IMR-90 (cell line): ENCODE measurements around the gene NTN4. TPM values are rescaled to one million over a fixed set of nuclear protein-coding genes. Genes with fewer than 3 reads are reported as not detected.

Experiments used
- ATAC-seq: fragments of 200-7000 bp; cut with Tn5 transposase; 2 replicates; pipeline ENCODE4 v1.9.1; 2020; ENCODE audit warnings: low read depth, mild to moderate bottlenecking, moderate library complexity
- BruUV-seq: library from RNA; stranded (reverse); fragments of 400-500 nt; replicated peaks from 2 replicates; lab custom pipeline; 2021; lab: Mats Ljungman, UMichigan
- CTCF ChIA-PET: fragments of 300-600 bp; formaldehyde crosslinking; extraction: SDS; loops from one replicate; lab custom pipeline; 2021; ENCODE audit warnings: antibody characterized with exemption; lab: Yijun Ruan, JAX
- POLR2A ChIA-PET: fragments of 300-600 bp; sonication (Branson Sonifier 250); formaldehyde crosslinking; loops from one replicate; lab custom pipeline; 2022; ENCODE audit warnings: antibody characterized with exemption; ENCODE audit not compliant: unreplicated experiment; lab: Charles Lee
- DNase-seq: peaks from one replicate; pipeline ENCODE4 v3.0.0; 2013
- H2AFZ ChIP-seq: replicated peaks from 2 replicates; pipeline ENCODE3; 2013; ENCODE audit warnings: low read length, mild to moderate bottlenecking; ENCODE audit not compliant: poor library complexity
- H2AK5ac ChIP-seq: 2 replicates; pipeline ENCODE4 v1.6.1; 2013; ENCODE audit warnings: low read depth, low read length, inconsistent platforms
- H2AK9ac ChIP-seq: replicated peaks from 2 replicates; pipeline ENCODE3; 2013; ENCODE audit warnings: mild to moderate bottlenecking, low read depth, low read length, moderate library complexity; ENCODE audit not compliant: poor library complexity
- H2BK120ac ChIP-seq: 2 replicates; pipeline ENCODE4 v1.6.1; 2013; ENCODE audit warnings: low read depth, low read length, inconsistent platforms
- H2BK15ac ChIP-seq: 3 replicates; pipeline ENCODE4 v1.6.1; 2013; ENCODE audit warnings: low read depth, low read length, inconsistent platforms
- H2BK20ac ChIP-seq: 2 replicates; pipeline ENCODE4 v1.6.1; 2013; ENCODE audit warnings: low read depth, mild to moderate bottlenecking, inconsistent platforms, low read length, moderate library complexity
- H2BK5ac ChIP-seq: 2 replicates; pipeline ENCODE4 v1.6.1; 2013; ENCODE audit warnings: mild to moderate bottlenecking, low read depth, low read length, inconsistent platforms; ENCODE audit not compliant: poor library complexity, severe bottlenecking
- H3K14ac ChIP-seq: replicated peaks from 2 replicates; pipeline ENCODE4 v1.6.1; 2013; ENCODE audit warnings: low read depth, low read length, inconsistent platforms
- H3K18ac ChIP-seq: 2 replicates; pipeline ENCODE4 v1.6.1; 2013; ENCODE audit warnings: low read depth, low read length, control low read depth
- H3K23ac ChIP-seq: 2 replicates; pipeline ENCODE4 v1.6.1; 2013; ENCODE audit warnings: low read depth, low read length, inconsistent platforms
- H3K27ac ChIP-seq: 2 replicates; pipeline ENCODE4 v1.5.1; 2013; ENCODE audit warnings: mild to moderate bottlenecking, control low read depth, low read length; ENCODE audit not compliant: insufficient read depth
- H3K27me3 ChIP-seq: 2 replicates; pipeline ENCODE4 v1.6.1; 2013; ENCODE audit warnings: low read length; ENCODE audit not compliant: control insufficient read depth, insufficient read depth
- H3K36me3 ChIP-seq: 2 replicates; pipeline ENCODE4 v1.6.1; 2013; ENCODE audit warnings: low read length, mixed read lengths; ENCODE audit not compliant: control insufficient read depth, insufficient read depth
- H3K4ac ChIP-seq: 2 replicates; pipeline ENCODE4 v1.6.1; 2013; ENCODE audit warnings: low read depth, low read length, inconsistent platforms
- H3K4me1 ChIP-seq: 2 replicates; pipeline ENCODE4 v1.6.1; 2013; ENCODE audit warnings: low read length, mixed read lengths; ENCODE audit not compliant: control insufficient read depth, insufficient read depth
- H3K4me2 ChIP-seq: 2 replicates; pipeline ENCODE4 v1.6.1; 2013; ENCODE audit warnings: low read depth, mild to moderate bottlenecking, control low read depth, low read length, moderate library complexity
- H3K4me3 ChIP-seq: 2 replicates; pipeline ENCODE4 v1.5.1; 2013; ENCODE audit warnings: low read depth, mild to moderate bottlenecking, control low read depth, low read length, moderate library complexity; ENCODE audit not compliant: insufficient read depth
- H3K56ac ChIP-seq: 2 replicates; pipeline ENCODE4 v1.6.1; 2013; ENCODE audit warnings: low read length, inconsistent platforms; ENCODE audit not compliant: insufficient read depth; ENCODE audit errors: extremely low read depth
- H3K79me1 ChIP-seq, 2 experiments: 2 replicates each; pipeline ENCODE4 v1.6.1; 2013; ENCODE audit warnings: low read length in 2 of 2, inconsistent platforms in 1 of 2, low read depth in 1 of 2
- H3K9ac ChIP-seq: 2 replicates; pipeline ENCODE4 v1.6.1; 2013; ENCODE audit warnings: low read depth, low read length, control low read depth
- H3K9me1 ChIP-seq: 2 replicates; pipeline ENCODE4 v1.6.1; 2013; ENCODE audit warnings: low read length, inconsistent platforms; ENCODE audit not compliant: insufficient read depth
- H3K9me3 ChIP-seq: 2 replicates; pipeline ENCODE4 v1.6.1; 2013; ENCODE audit warnings: low read length; ENCODE audit not compliant: control insufficient read depth, insufficient read depth
- H4K20me1 ChIP-seq: 2 replicates; pipeline ENCODE4 v1.6.1; 2013; ENCODE audit warnings: low read length, inconsistent platforms; ENCODE audit not compliant: insufficient read depth
- H4K5ac ChIP-seq: 2 replicates; pipeline ENCODE4 v1.6.1; 2013; ENCODE audit warnings: mild to moderate bottlenecking, low read depth, low read length, control low read depth
- H4K8ac ChIP-seq, 2 experiments: 2 replicates each; pipeline ENCODE4 v1.6.1; 2013; ENCODE audit warnings: low read depth in 2 of 2, low read length in 2 of 2, control low read depth in 1 of 2, inconsistent platforms in 1 of 2
- H4K91ac ChIP-seq: 2 replicates; pipeline ENCODE4 v1.6.1; 2013; ENCODE audit warnings: low read depth, low read length, inconsistent platforms; ENCODE audit not compliant: insufficient read depth
- CHD1 ChIP-seq: IDR thresholded peaks from 2 replicates; pipeline ENCODE4 v1.6.1; 2012; ENCODE audit warnings: low read depth, low read length, improper control_type of control experiment
- CTCF ChIP-seq: conservative IDR thresholded peaks from 2 replicates; pipeline ENCODE4 v1.5.1; 2012; ENCODE audit warnings: mild to moderate bottlenecking, low read depth, low read length, improper control_type of control experiment
- FOS ChIP-seq: fragments of 150-350 bp; IDR thresholded peaks from 2 replicates; pipeline ENCODE4 v1.6.1; 2016; ENCODE audit warnings: low read depth, low read length
- MAZ ChIP-seq: IDR thresholded peaks from 2 replicates; pipeline ENCODE4 v1.6.1; 2012; ENCODE audit warnings: low read depth, mild to moderate bottlenecking, low read length, improper control_type of control experiment, moderate library complexity, borderline replicate concordance
- RAD21 ChIP-seq: IDR thresholded peaks from 2 replicates; pipeline ENCODE4 v1.6.1; 2012; ENCODE audit warnings: low read length, improper control_type of control experiment
- SMC3 ChIP-seq: fragments of 150-350 bp; IDR thresholded peaks from 2 replicates; pipeline ENCODE4 v1.6.1; 2016; ENCODE audit warnings: low read depth, mild to moderate bottlenecking, antibody characterized with exemption, low read length, moderate library complexity
- WGBS, 2 experiments: methylation state at CpG; one replicate each; pipeline versions ENCODE4 v1.1.5 to v1.1.7; 2013; ENCODE audit warnings: missing lambda C conversion rate in 2 of 2; ENCODE audit not compliant: insufficient read length in 1 of 2; ENCODE audit errors: extremely low coverage in 2 of 2; 5-methylcytosine and 5-hydroxymethylcytosine counted together
- dilution Hi-C: fragments of 300-500 bp; cut with HindIII; formaldehyde crosslinking; loops from one replicate; pipeline ENCODE4 v1.14.3; 2018; ENCODE audit warnings: low sequenced_read_pairs; ENCODE audit not compliant: unreplicated experiment
- in situ Hi-C: fragments of 300-500 bp; cut with MboI; formaldehyde crosslinking; loops from 3 replicates; pipeline ENCODE4 v1.14.3; 2019; ENCODE audit warnings: low sequenced_read_pairs, inconsistent platforms, mixed read lengths
- intact Hi-C: fragments of 100-400 bp; cut with micrococcal nuclease; formaldehyde crosslinking; loops from 2 replicates; pipeline ENCODE4 v1.10.0; 2022
- polyA plus RNA-seq, 3 experiments: library from polyadenylated mRNA; depleted of rRNA; stranded (reverse); fragments of >200 nt; gene quantifications; 2 replicates each; pipeline ENCODE4 v1.2.3, GENCODE V29; 2012; ENCODE audit warnings: low replicate concordance in 1 of 3
- total RNA-seq: library from RNA; depleted of rRNA; stranded (reverse); fragments of >200 nt; gene quantifications from 2 replicates; pipeline ENCODE4 v1.2.3, GENCODE V29; 2012

NTN4 gene
- total and polyA plus RNA-seq, 2 of the 4 experiments (the other 2 are of a cell fraction) = 54.6 to 56.6 TPM

GRCh38 chr12:95705143-95705542 is 85.4 kb downstream of the NTN4 start:
- in situ Hi-C loops (no loop called here), intact Hi-C loops (no loop called here), dilution Hi-C loops (no loop called here)
- Histone ChIP-seq H2AK9ac (peak overlapping the region; percentile 81), H3K27me3 (no peaks in the 10 kb centered on the region; the same call in 1 of the 2 replicates), H4K20me1 (no peaks in the 10 kb centered on the region; the same call in 1 of the 2 replicates), H2BK15ac (no peak overlapping the region), H3K9me3 (no peaks in the 10 kb centered on the region), H4K91ac (no peak overlapping the region), H3K9ac (no peak overlapping the region), H2BK120ac (no peak overlapping the region), H3K4me2 (no peak overlapping the region), H3K56ac (no peak overlapping the region), H3K9me1 (0 out of 2 replicates have a peak, but pooled peaks cover 3% of the 10 kb centered on the region), H3K18ac (no peak overlapping the region), H3K4me1 (no peaks in the 10 kb centered on the region; the same call in 1 of the 2 replicates), H2AK5ac (no peak overlapping the region), H3K79me1 (0 out of 4 replicates have a peak, but pooled peaks cover 0 to 4% of the 10 kb centered on the region in 2 experiments), H3K4me3 (no peak overlapping the region), H3K36me3 (peaks cover 15% of the 10 kb centered on the region), H2BK20ac (no peak overlapping the region), H2AFZ (no peak overlapping the region), H2BK5ac (no peak overlapping the region), H4K8ac (peak overlapping the region in 1 of 2 experiments; percentile 32; a peak in 1 of 4 replicates), H3K14ac (no peak overlapping the region), H3K23ac (no peak overlapping the region), H3K4ac (peak overlapping the region; percentile 26; the same call in 1 of the 2 replicates), H3K27ac (no peak overlapping the region), H4K5ac (no peak overlapping the region)
- BruUV-seq = no TSS peak
- ATAC-seq = no peak
- WGBS, 2 experiments = no CpG with 5 or more reads among the region's 2 CpGs
- ChIA-PET CTCF (no interaction called here), POLR2A (no interaction called here)
- TF ChIP-seq CHD1 (no peak), RAD21 (no peak), CTCF (no peak), SMC3 (no peak), FOS (no peak), MAZ (no peak)
- no peak for DNase-seq
